ENCODE data around the gene ADK.

DNA sequence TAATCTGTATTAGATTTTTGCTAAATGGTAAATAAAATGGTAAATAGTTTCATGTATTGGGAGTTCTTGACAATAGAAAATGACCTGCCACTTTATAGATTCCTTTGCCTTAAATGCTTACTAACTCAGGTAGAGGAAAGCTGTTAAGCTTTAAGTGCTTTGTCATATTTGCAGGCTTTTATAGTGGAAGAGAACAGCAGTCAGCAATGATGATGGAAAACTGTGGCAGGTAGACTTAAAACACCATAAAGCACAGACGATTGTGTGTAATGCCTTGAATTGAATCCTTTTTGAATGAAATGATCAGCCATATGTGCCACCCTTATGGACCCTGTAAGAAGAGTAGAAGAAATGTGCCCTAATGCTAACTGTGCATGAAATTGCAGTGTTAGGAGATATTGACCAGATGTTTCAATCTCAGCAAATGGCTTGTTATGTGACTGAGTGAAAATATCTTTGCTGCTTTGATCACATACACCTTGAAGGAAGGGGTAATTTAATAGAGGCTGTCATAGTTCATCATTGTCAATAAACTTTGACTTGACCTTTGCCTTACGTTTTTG lies 230.4 kb downstream of the ADK start:
- TF ChIP-seq, protein P1, sequence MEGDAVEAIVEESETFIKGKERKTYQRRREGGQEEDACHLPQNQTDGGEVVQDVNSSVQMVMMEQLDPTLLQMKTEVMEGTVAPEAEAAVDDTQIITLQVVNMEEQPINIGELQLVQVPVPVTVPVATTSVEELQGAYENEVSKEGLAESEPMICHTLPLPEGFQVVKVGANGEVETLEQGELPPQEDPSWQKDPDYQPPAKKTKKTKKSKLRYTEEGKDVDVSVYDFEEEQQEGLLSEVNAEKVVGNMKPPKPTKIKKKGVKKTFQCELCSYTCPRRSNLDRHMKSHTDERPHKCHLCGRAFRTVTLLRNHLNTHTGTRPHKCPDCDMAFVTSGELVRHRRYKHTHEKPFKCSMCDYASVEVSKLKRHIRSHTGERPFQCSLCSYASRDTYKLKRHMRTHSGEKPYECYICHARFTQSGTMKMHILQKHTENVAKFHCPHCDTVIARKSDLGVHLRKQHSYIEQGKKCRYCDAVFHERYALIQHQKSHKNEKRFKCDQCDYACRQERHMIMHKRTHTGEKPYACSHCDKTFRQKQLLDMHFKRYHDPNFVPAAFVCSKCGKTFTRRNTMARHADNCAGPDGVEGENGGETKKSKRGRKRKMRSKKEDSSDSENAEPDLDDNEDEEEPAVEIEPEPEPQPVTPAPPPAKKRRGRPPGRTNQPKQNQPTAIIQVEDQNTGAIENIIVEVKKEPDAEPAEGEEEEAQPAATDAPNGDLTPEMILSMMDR (IDR thresholded peaks at IDR 0.05) = no peak
- no peak for TF ChIP-seq POLR2AphosphoS5 (IDR thresholded peaks at IDR 0.05)
- no peak for TF ChIP-seq POLR2A (IDR thresholded peaks at IDR 0.05)

Data from breast epithelium (tissue), 3 donors.